KMS-11 (cell line): ENCODE data around the gene CCDC141.

Experiments
- H2AFZ ChIP-seq: fragments of 200-600 bp; sonication (generic); 2 replicates; pipeline ENCODE4 v1.6.1; 2016; ENCODE audit warnings: antibody characterized with exemption, mixed run types, low read depth
- H3K27ac ChIP-seq: fragments of 200-600 bp; sonication (generic); 2 replicates; pipeline ENCODE4 v1.6.1; 2016; ENCODE audit warnings: mild to moderate bottlenecking, mixed run types
- H3K27me3 ChIP-seq: fragments of 200-600 bp; sonication (generic); 2 replicates; pipeline ENCODE4 v1.6.1; 2017; ENCODE audit warnings: mild to moderate bottlenecking, low read depth, mixed run types, moderate library complexity; ENCODE audit not compliant: insufficient read depth
- H3K36me3 ChIP-seq: fragments of 200-600 bp; sonication (generic); 2 replicates; pipeline ENCODE4 v1.6.1; 2017; ENCODE audit warnings: mild to moderate bottlenecking, mixed run types; ENCODE audit not compliant: insufficient read depth
- H3K4me1 ChIP-seq: fragments of 200-600 bp; sonication (generic); 2 replicates; pipeline ENCODE4 v1.6.1; 2016; ENCODE audit warnings: mild to moderate bottlenecking, low read depth, mixed run types; ENCODE audit not compliant: poor library complexity, severe bottlenecking
- H3K4me2 ChIP-seq: fragments of 200-600 bp; sonication (generic); 2 replicates; pipeline ENCODE4 v1.7.0; 2016; ENCODE audit warnings: mild to moderate bottlenecking, mixed run types
- H3K4me3 ChIP-seq: fragments of 200-600 bp; sonication (generic); IDR thresholded peaks from 2 replicates; pipeline ENCODE4 v1.6.1; 2017; ENCODE audit warnings: low read depth, low read length, mixed read lengths; ENCODE audit not compliant: insufficient read depth
- H3K79me2 ChIP-seq: fragments of 200-600 bp; sonication (generic); 2 replicates; pipeline ENCODE4 v1.6.1; 2016; ENCODE audit warnings: low read depth, mixed run types; ENCODE audit not compliant: insufficient read depth
- H3K9ac ChIP-seq: fragments of 200-600 bp; sonication (generic); 2 replicates; pipeline ENCODE4 v1.6.1; 2016; ENCODE audit warnings: mild to moderate bottlenecking, mixed run types
- H4K20me1 ChIP-seq: fragments of 200-600 bp; sonication (generic); 2 replicates; pipeline ENCODE4 v1.6.1; 2016; ENCODE audit warnings: mild to moderate bottlenecking, mixed run types; ENCODE audit not compliant: insufficient read depth
- CTCF ChIP-seq: fragments of 200-600 bp; sonication (generic); conservative IDR thresholded peaks from 2 replicates; pipeline ENCODE4 v1.6.1; 2017; ENCODE audit warnings: low read depth, mild to moderate bottlenecking, antibody characterized with exemption, low read length, moderate library complexity, mixed read lengths

Gene CCDC141

GRCh38 chr2:178895872-178896271 is 154.1 kb downstream of the CCDC141 start:
- no peaks in the 10 kb centered on the region for H3K36me3 ChIP-seq
- H3K4me3 ChIP-seq: no peak overlapping the region
- no peak overlapping the region for H2AFZ ChIP-seq
- TF ChIP-seq CTCF: no peak
- no peak overlapping the region for H3K4me2 ChIP-seq
- H3K79me2 ChIP-seq: no peaks in the 10 kb centered on the region
- H3K9ac ChIP-seq: no peak overlapping the region
- H3K4me1 ChIP-seq: peaks cover 10% of the 10 kb centered on the region
- no peaks in the 10 kb centered on the region for H4K20me1 ChIP-seq
- no peaks in the 10 kb centered on the region for H3K27me3 ChIP-seq
- H3K27ac ChIP-seq: no peak overlapping the region

- Histone ChIP-seq H3K9ac (no peak overlapping the region), H3K27me3 (no peaks in the 10 kb centered on the region), H3K4me1 (peaks cover 10% of the 10 kb centered on the region), H3K4me2 (no peak overlapping the region), H3K36me3 (no peaks in the 10 kb centered on the region), H2AFZ (no peak overlapping the region), H3K79me2 (no peaks in the 10 kb centered on the region), H3K4me3 (no peak overlapping the region), H3K27ac (no peak overlapping the region), H4K20me1 (no peaks in the 10 kb centered on the region)
- TF ChIP-seq CTCF: no peak
Observed at GRCh38 chr2:178895171-178895570, 154.8 kb downstream of the CCDC141 start.

GRCh38 chr2:178892751-178893625 is 156.9 kb downstream of the CCDC141 start:
- Histone ChIP-seq H3K27me3 (no peaks in the 10 kb centered on the region), H3K4me3 (no peak overlapping the region), H3K4me2 (no peak overlapping the region), H3K79me2 (no peaks in the 10 kb centered on the region), H3K27ac (no peak overlapping the region), H4K20me1 (no peaks in the 10 kb centered on the region), H3K36me3 (no peaks in the 10 kb centered on the region), H3K4me1 (peaks cover 10% of the 10 kb centered on the region), H2AFZ (no peak overlapping the region), H3K9ac (no peak overlapping the region)
- no peak for TF ChIP-seq CTCF

GRCh38 chr2:178891959-178892485 is 157.9 kb downstream of the CCDC141 start:
- H3K9ac ChIP-seq: no peak overlapping the region
- no peaks in the 10 kb centered on the region for H3K79me2 ChIP-seq
- H3K36me3 ChIP-seq: no peaks in the 10 kb centered on the region
- no peak overlapping the region for H3K4me3 ChIP-seq
- peak overlapping the region; percentile 42 for H2AFZ ChIP-seq
- H3K4me1 ChIP-seq: peaks cover 10% of the 10 kb centered on the region
- no peaks in the 10 kb centered on the region for H3K27me3 ChIP-seq
- no peak for TF ChIP-seq CTCF
- peak overlapping the region; percentile 44; the same call in 1 of the 2 replicates for H3K4me2 ChIP-seq
- no peaks in the 10 kb centered on the region for H4K20me1 ChIP-seq
- H3K27ac ChIP-seq: no peak overlapping the region
